Parathyroid adenoma (tissue), 2 donors: ENCODE measurements around the gene NEO1.

ENCODE experiments used
- H2AFZ ChIP-seq: fragments of 300-600 bp; sonication (generic); one replicate; pipeline ENCODE4 v1.7.0; 2017; ENCODE audit warnings: antibody characterized with exemption, mild to moderate bottlenecking
- H3K27ac ChIP-seq: fragments of 300-600 bp; sonication (generic); one replicate; pipeline ENCODE4 v1.7.0; 2017
- H3K27me3 ChIP-seq: fragments of 300-600 bp; sonication (generic); one replicate; pipeline ENCODE4 v1.7.0; 2017; ENCODE audit warnings: low read length; ENCODE audit not compliant: control insufficient read depth, insufficient read depth
- H3K36me3 ChIP-seq: fragments of 300-600 bp; sonication (generic); one replicate; pipeline ENCODE4 v1.7.0; 2017; ENCODE audit warnings: low read length; ENCODE audit not compliant: control insufficient read depth, insufficient read depth
- H3K4me1 ChIP-seq: fragments of 300-600 bp; sonication (generic); one replicate; pipeline ENCODE4 v1.7.0; 2017; ENCODE audit warnings: control low read depth
- H3K4me2 ChIP-seq: fragments of 300-600 bp; sonication (generic); one replicate; pipeline ENCODE4 v1.7.0; 2017; ENCODE audit warnings: low read length
- H3K4me3 ChIP-seq: fragments of 300-600 bp; sonication (generic); one replicate; pipeline ENCODE4 v1.7.0; 2017; ENCODE audit warnings: low read depth, low read length
- H3K79me2 ChIP-seq: fragments of 300-600 bp; sonication (generic); one replicate; pipeline ENCODE4 v1.7.0; 2017; ENCODE audit warnings: control low read depth
- H3K9ac ChIP-seq: fragments of 300-600 bp; sonication (generic); one replicate; pipeline ENCODE4 v1.7.0; 2017; ENCODE audit warnings: mild to moderate bottlenecking
- H3K9me3 ChIP-seq: fragments of 300-600 bp; sonication (generic); one replicate; pipeline ENCODE4 v1.7.0; 2017; ENCODE audit warnings: low read length; ENCODE audit not compliant: control insufficient read depth
- CTCF ChIP-seq: fragments of 300-600 bp; sonication (generic); IDR thresholded peaks from one replicate; pipeline ENCODE4 v1.7.0; 2017; ENCODE audit warnings: antibody characterized with exemption, mild to moderate bottlenecking
- donor health status: primary hyperparathyroidism.

NEO1 gene

GRCh38 chr15:73108676-73109075 is 56.4 kb downstream of the NEO1 start:
- Histone ChIP-seq H3K36me3 (no peaks in the 10 kb centered on the region), H3K27ac (no peak overlapping the region), H3K4me1 (no peaks in the 10 kb centered on the region)

GRCh38 chr15:73109765-73110164 is 57.5 kb downstream of the NEO1 start:
- no peaks in the 10 kb centered on the region for H3K79me2 ChIP-seq
- TF ChIP-seq CTCF = no peak
- H2AFZ ChIP-seq = no peak overlapping the region
- H3K27ac ChIP-seq = no peak overlapping the region
- H3K4me1 ChIP-seq = no peaks in the 10 kb centered on the region
- no peak overlapping the region for H3K4me2 ChIP-seq
- no peak overlapping the region for H3K4me3 ChIP-seq
- no peaks in the 10 kb centered on the region for H3K9me3 ChIP-seq
- H3K36me3 ChIP-seq = no peaks in the 10 kb centered on the region
- H3K9ac ChIP-seq = no peak overlapping the region
- no peaks in the 10 kb centered on the region for H3K27me3 ChIP-seq

More at GRCh38 chr15:73108676-73109075, 56.4 kb downstream of the NEO1 start:
- no peak for TF ChIP-seq CTCF
- Histone ChIP-seq H3K4me2 (no peak overlapping the region), H3K4me3 (no peak overlapping the region), H2AFZ (no peak overlapping the region), H3K9ac (no peak overlapping the region), H3K79me2 (no peaks in the 10 kb centered on the region), H3K9me3 (no peaks in the 10 kb centered on the region), H3K27me3 (no peaks in the 10 kb centered on the region)

- H3K27ac ChIP-seq = no peak overlapping the region
- H3K9ac ChIP-seq = no peak overlapping the region
- H3K36me3 ChIP-seq = no peaks in the 10 kb centered on the region
- no peaks in the 10 kb centered on the region for H3K4me1 ChIP-seq
- H2AFZ ChIP-seq = no peak overlapping the region
- H3K9me3 ChIP-seq = no peaks in the 10 kb centered on the region
- H3K4me2 ChIP-seq = no peak overlapping the region
- TF ChIP-seq CTCF = no peak
- H3K4me3 ChIP-seq = no peak overlapping the region
- no peaks in the 10 kb centered on the region for H3K27me3 ChIP-seq
- H3K79me2 ChIP-seq = no peaks in the 10 kb centered on the region
These were observed 57.9 kb downstream of the NEO1 start for GRCh38 chr15:73110201-73110600.

GRCh38 chr15:73114064-73114463 is 61.8 kb downstream of the NEO1 start:
- H3K4me2 ChIP-seq = no peak overlapping the region
- no peaks in the 10 kb centered on the region for H3K36me3 ChIP-seq
- no peaks in the 10 kb centered on the region for H3K79me2 ChIP-seq
- H3K4me3 ChIP-seq = no peak overlapping the region
- no peaks in the 10 kb centered on the region for H3K4me1 ChIP-seq
- no peak overlapping the region for H3K27ac ChIP-seq
- H3K9ac ChIP-seq = no peak overlapping the region
- H3K9me3 ChIP-seq = no peaks in the 10 kb centered on the region
- H3K27me3 ChIP-seq = no peaks in the 10 kb centered on the region
- TF ChIP-seq CTCF = no peak
- no peak overlapping the region for H2AFZ ChIP-seq

GRCh38 chr15:73116164-73116563 is 63.9 kb downstream of the NEO1 start:
- Histone ChIP-seq H3K27me3 (no peaks in the 10 kb centered on the region), H3K4me3 (no peak overlapping the region), H3K9ac (no peak overlapping the region), H2AFZ (no peak overlapping the region), H3K9me3 (no peaks in the 10 kb centered on the region), H3K27ac (no peak overlapping the region), H3K79me2 (no peaks in the 10 kb centered on the region), H3K4me2 (no peak overlapping the region), H3K36me3 (no peaks in the 10 kb centered on the region), H3K4me1 (no peaks in the 10 kb centered on the region)
- no peak for TF ChIP-seq CTCF
